HFF-Myc (cell line): ENCODE data around the gene GRID1.
"Not testable (repeated sequence)": the region's sequence is repeated elsewhere in the genome, so short reads cannot be mapped to it uniquely, and the experiment has no call there.

Source experiments
- DNase-seq: peaks from one replicate; pipeline ENCODE4 v3.0.0-alpha.2; 2011; ENCODE audit warnings: low read depth; ENCODE audit errors: extremely low read depth
- H3K4me3 ChIP-seq: replicated peaks from 2 replicates; pipeline ENCODE4 v1.5.1; 2011; ENCODE audit warnings: low read depth, mild to moderate bottlenecking, control low read depth, low read length
- CTCF ChIP-seq: IDR thresholded peaks from 2 replicates; pipeline ENCODE4 v1.5.1; 2012; ENCODE audit warnings: mild to moderate bottlenecking, low read depth, low read length, control low read depth; ENCODE audit errors: missing control alignments

Gene GRID1

DNA sequence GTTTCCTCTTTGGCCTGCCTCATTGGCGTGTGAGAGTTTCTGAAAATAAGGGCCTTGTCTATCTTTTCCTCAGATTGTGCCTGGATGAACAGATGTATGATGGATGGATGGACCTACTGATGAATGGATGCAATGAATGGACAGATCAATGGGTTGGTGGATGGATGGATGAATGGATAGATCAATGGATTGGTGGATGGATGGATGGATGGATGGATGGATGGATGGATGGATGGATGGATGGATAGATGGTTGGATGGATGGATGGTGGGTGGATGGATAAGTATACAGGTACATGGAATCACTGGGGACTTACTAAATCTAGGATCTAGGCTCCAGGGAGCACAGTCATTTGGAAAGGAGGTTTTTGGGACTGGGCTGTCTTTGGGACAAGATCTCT, 331.9 kb downstream of the GRID1 start:
- H3K4me3 ChIP-seq = no peak overlapping the region
- no peak for TF ChIP-seq CTCF
- DNase-seq = no peak

DNA sequence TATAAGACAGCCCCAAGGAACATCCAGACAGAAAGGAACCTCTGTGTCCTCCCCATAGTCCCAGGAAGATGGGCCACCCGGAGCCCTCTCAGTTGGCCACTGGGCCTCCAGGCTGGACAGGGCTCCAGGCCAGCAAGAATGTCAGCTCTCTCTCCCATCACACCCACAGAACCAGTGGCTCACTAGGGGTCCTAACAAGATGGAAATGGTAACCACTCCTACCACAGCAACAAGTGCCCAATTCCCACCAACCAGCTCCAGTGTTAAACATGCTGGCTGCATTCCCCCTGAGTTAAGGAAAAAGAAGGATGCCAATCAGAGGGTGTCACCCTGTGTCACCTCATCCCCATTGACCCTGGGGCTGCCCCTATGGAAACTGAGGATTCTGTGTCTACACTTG, 333.0 kb downstream of the GRID1 start:
- DNase-seq = no peak
- no peak overlapping the region for H3K4me3 ChIP-seq
- no peak for TF ChIP-seq CTCF

- not testable (repeated sequence) for DNase-seq, H3K4me3 ChIP-seq
These were observed 334.5 kb downstream of the GRID1 start for GRCh38 chr10:86032087-86032486.

- no peak overlapping the region for H3K4me3 ChIP-seq
- no peak for DNase-seq
- TF ChIP-seq CTCF = no peak
These were observed 336.3 kb downstream of the GRID1 start for GRCh38 chr10:86030312-86030711.

- TF ChIP-seq CTCF = no peak
- DNase-seq = no peak
- H3K4me3 ChIP-seq = no peak overlapping the region
These were observed 339.2 kb downstream of the GRID1 start for GRCh38 chr10:86027346-86027745.

- DNase-seq = no peak
- TF ChIP-seq CTCF = no peak
- H3K4me3 ChIP-seq = no peak overlapping the region
These were observed 341.1 kb downstream of the GRID1 start for GRCh38 chr10:86025509-86025908.

DNA sequence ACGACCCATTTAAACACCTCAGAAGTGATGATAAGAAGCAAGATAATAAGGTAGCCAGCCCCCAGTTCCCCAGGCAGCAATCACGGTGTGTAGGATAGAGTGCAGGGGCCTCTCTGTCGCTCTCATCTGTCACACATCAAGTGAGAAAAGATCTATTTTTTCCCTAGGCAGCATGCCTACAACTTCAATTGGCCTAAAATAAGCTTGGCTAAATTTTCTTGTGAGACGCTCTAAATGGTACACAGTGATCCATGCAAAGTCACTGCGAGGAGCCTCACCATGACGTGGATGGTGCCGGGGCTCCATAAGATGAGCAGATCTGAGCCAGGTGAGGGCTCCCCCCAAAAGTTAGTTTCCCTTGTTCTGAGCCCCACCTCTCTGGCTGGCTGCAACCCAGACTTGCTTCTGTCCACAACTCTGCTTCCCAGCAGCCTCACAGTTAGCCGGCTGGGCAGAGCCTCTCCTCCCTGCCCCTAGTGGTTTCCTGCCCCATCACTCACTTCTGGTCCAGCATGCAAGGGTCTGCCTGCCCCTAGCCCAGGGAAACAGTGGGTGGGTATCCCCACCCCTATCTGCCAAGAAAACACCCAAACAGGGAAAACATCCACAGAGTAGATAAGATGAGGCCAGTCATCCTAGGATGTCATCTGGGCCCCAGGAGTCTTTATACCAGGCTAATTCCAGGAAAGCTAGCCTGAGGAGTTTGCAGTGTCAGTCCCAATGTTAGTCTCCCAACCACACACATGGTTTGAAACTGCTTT, 342.1 kb downstream of the GRID1 start:
- H3K4me3 ChIP-seq = no peak overlapping the region
- TF ChIP-seq CTCF = no peak
- no peak for DNase-seq
